Nephron (organoid): ENCODE results near the gene ZBTB43.
"Not testable (repeated sequence)": the region's sequence is repeated elsewhere in the genome, so short reads cannot be mapped to it uniquely, and the experiment has no call there.

Source experiments
- H3K27ac Mint-ChIP-seq, 3 experiments: 2 replicates each; pipeline ENCODE4 v1.8.0; 2020; ENCODE audit warnings: mixed read lengths in 3 of 3, mild to moderate bottlenecking in 2 of 3, moderate library complexity in 1 of 3
- H3K27me3 Mint-ChIP-seq: 2 replicates; pipeline ENCODE4 v1.8.0; 2021; ENCODE audit warnings: low read depth, mild to moderate bottlenecking, moderate library complexity, mixed read lengths
- H3K36me3 Mint-ChIP-seq: 2 replicates; pipeline ENCODE4 v1.8.0; 2020; ENCODE audit warnings: low read depth, mixed read lengths
- H3K4me1 Mint-ChIP-seq: 2 replicates; pipeline ENCODE4 v1.8.0; 2020; ENCODE audit warnings: mixed read lengths
- H3K4me3 Mint-ChIP-seq, 3 experiments: 2 replicates each; pipeline ENCODE4 v1.8.0; 2020; ENCODE audit warnings: mild to moderate bottlenecking in 3 of 3, mixed read lengths in 3 of 3, moderate library complexity in 2 of 3
- H3K9me3 Mint-ChIP-seq: 2 replicates; pipeline ENCODE4 v1.8.0; 2020; ENCODE audit warnings: mixed read lengths
- CTCF ChIP-seq, 3 experiments: fragments of 200-600 bp; sonication (generic); IDR thresholded peaks; one replicate each; pipeline ENCODE4 v1.5.0; 2021; ENCODE audit warnings: antibody characterized with exemption in 3 of 3; ENCODE audit not compliant: unreplicated experiment in 3 of 3

The ZBTB43 gene

GRCh38 chr9:126805554-126806262 is 868 bp downstream of the ZBTB43 start:
- peaks cover 28% of the 10 kb centered on the region for H3K4me1 Mint-ChIP-seq
- no peak for TF ChIP-seq CTCF (IDR thresholded peaks at IDR 0.05; ENCODE audit: unreplicated experiment in 3 of 3)
- H3K27me3 Mint-ChIP-seq: peaks cover 3% of the 10 kb centered on the region
- peaks cover 5% of the 10 kb centered on the region for H3K36me3 Mint-ChIP-seq
- peak overlapping the region; percentile 77 to 95 (median 91) for H3K27ac Mint-ChIP-seq
- peak overlapping the region; percentile 95 to 96 (median 96) for H3K4me3 Mint-ChIP-seq
- no peaks in the 10 kb centered on the region for H3K9me3 Mint-ChIP-seq

- Mint-ChIP-seq H3K27me3 (peaks cover 3% of the 10 kb centered on the region), H3K9me3 (no peaks in the 10 kb centered on the region), H3K36me3 (peaks cover 9% of the 10 kb centered on the region), H3K27ac (peak overlapping the region; percentile 77 to 95 (median 91)), H3K4me1 (peaks cover 28% of the 10 kb centered on the region), H3K4me3 (peak overlapping the region; percentile 95 to 96 (median 96))
- TF ChIP-seq CTCF (IDR thresholded peaks at IDR 0.05; ENCODE audit: unreplicated experiment in 3 of 3): no peak
Observed at GRCh38 chr9:126806336-126806735, 1.5 kb downstream of the ZBTB43 start.

- Mint-ChIP-seq H3K27ac (no peak overlapping the region), H3K27me3 (no peaks in the 10 kb centered on the region), H3K36me3 (peaks cover 33% of the 10 kb centered on the region), H3K4me3 (no peak overlapping the region), H3K9me3 (peaks cover 4% of the 10 kb centered on the region), H3K4me1 (peaks cover 28% of the 10 kb centered on the region)
- no peak for TF ChIP-seq CTCF (IDR thresholded peaks at IDR 0.05; ENCODE audit: unreplicated experiment in 3 of 3)
Observed at GRCh38 chr9:126809068-126809467, 4.2 kb downstream of the ZBTB43 start.

- not testable (repeated sequence) for H3K4me3 Mint-ChIP-seq, H3K27me3 Mint-ChIP-seq, H3K9me3 Mint-ChIP-seq, H3K27ac Mint-ChIP-seq
- peaks cover 23% of the 10 kb centered on the region for H3K4me1 Mint-ChIP-seq
- peaks cover 45% of the 10 kb centered on the region for H3K36me3 Mint-ChIP-seq
Observed at GRCh38 chr9:126810221-126810620, 5.4 kb downstream of the ZBTB43 start.

- peaks cover 1% of the 10 kb centered on the region for H3K4me1 Mint-ChIP-seq
Observed at GRCh38 chr9:126813072-126813471, 8.2 kb downstream of the ZBTB43 start.

GRCh38 chr9:126814091-126814490 is 9.3 kb downstream of the ZBTB43 start:
- Mint-ChIP-seq H3K27me3 (no peaks in the 10 kb centered on the region), H3K36me3 (peaks cover 77% of the 10 kb centered on the region), H3K4me3 (no peak overlapping the region), H3K4me1 (no peaks in the 10 kb centered on the region), H3K9me3 (peaks cover 35% of the 10 kb centered on the region), H3K27ac (no peak overlapping the region)
- no peak for TF ChIP-seq CTCF (IDR thresholded peaks at IDR 0.05; ENCODE audit: unreplicated experiment in 3 of 3)

More at GRCh38 chr9:126813072-126813471, 8.2 kb downstream of the ZBTB43 start:
- Mint-ChIP-seq H3K27ac (no peak overlapping the region), H3K36me3 (peaks cover 69% of the 10 kb centered on the region), H3K27me3 (no peaks in the 10 kb centered on the region), H3K9me3 (peaks cover 26% of the 10 kb centered on the region), H3K4me3 (no peak overlapping the region)
- TF ChIP-seq CTCF (IDR thresholded peaks at IDR 0.05; ENCODE audit: unreplicated experiment in 3 of 3): no peak

- H3K4me1 Mint-ChIP-seq, H3K27ac Mint-ChIP-seq, H3K4me3 Mint-ChIP-seq, H3K27me3 Mint-ChIP-seq: not testable (repeated sequence)
- Mint-ChIP-seq H3K36me3 (peaks cover 96% of the 10 kb centered on the region), H3K9me3 (peaks cover 49% of the 10 kb centered on the region)
Observed at GRCh38 chr9:126817615-126818014, 12.8 kb downstream of the ZBTB43 start.
